Stimulated activated naive CD4-positive, alpha-beta T cell treated with Interleukin-2 at 50 U/mL for 16 hours (primary cell): ENCODE measurements around the gene POLE4.

Source experiments
- DNase-seq: peaks from one replicate; lab custom pipeline; 2025; lab: John Stamatoyannopoulos, UW

POLE4 gene

GRCh38 chr2:74991977-74992376 is 33.5 kb downstream of the POLE4 start:
- DNase-seq, result no peak

DNA sequence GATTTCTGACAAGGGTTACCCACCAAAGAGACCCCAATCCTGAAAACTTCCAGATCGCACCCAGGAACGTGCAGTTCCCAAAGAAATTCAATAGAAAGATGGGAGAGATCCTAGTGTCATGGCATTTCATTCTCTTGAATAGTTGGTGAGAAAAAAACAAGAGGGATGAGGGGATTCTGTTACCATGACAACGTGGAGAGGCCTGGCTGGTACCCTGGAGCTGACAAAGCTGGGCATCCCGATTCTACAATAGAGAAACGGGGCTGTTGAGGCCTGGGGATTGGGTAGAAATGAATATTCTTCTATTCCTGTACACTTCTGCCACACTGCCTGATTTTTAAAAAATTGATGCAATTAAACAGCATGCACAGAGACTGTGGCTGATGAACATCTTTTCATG is 41.0 kb downstream of the POLE4 start:
- no peak for DNase-seq

- no peak for DNase-seq
Observed at GRCh38 chr2:75002007-75002406, 43.6 kb downstream of the POLE4 start.

DNA sequence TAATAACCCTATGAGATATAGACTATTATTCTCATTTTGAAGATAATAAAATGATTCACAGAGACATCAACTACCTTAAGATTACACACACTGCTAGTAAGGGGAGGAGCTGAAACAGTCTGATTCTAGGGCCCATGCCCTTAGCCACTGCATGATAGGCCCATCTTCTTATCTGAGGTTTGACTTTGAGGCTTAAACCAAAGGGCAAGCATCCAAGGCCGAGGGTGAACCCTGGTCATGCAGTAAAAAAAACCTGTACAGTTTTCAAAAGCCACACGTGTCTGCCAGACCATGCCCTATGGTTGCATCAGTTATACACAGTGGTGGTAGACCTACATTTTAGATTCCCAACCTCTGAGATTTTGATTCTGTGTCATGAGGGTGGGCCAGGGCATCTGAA is 44.8 kb downstream of the POLE4 start:
- no peak for DNase-seq

- DNase-seq, result no peak
Observed at GRCh38 chr2:75003773-75004172, 45.3 kb downstream of the POLE4 start.

DNA sequence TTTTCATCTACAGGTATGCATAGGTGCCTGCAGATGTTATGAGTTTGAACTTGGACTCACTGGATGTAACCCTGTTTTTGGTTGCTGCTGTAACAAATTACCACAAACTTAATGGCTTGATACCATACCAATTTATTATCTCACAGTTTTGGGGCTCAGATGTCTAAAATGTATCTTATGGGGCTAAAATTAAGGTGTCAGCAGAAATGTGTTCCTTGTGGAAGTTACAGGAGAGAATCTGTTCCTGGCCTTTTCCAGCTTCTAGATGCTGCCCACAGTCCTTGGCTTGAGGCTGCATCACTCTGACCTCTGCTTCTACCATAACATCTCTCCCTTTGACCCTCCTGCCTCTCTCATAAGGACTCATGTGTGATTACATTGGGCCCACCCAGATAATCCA is 47.6 kb downstream of the POLE4 start:
- DNase-seq, result no peak

DNA sequence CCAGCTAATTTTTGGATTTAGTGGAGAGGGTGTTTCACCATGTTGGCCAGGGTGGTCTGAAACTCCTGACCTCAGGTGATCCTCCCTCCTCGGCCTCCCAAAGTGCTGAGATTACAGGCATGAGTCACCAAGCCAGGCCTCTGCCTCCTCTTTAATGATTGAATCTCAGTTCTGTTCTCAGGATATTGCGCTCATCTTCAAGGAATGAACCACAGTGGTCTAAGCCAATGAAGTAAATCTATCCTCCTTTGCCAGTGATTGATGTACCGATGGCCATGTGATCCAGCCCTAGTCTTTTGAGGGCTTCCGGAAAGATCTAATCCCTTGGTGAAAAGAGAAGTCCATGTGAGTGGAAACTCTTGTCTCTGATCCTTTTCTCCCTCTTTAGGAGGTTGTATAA is 48.6 kb downstream of the POLE4 start:
- DNase-seq, result no peak

DNA sequence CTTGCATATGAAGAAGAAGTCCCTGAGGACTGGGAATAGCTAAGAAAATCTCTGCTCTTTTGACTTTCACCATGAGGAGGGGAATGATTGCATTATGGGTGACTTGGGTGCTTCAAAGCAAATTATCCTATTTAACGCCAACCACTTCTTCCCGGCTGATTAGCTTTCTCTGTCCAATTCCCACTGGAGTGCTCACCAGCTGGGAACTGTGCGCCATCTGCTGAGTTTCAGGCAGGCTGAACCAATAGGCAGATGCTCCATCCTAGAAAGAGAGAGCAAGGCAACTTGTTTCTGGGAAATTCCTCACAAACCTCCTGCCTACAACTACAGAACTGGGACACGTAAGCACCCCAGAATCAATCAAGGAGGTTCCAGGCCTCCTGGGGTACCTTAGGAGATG is 49.4 kb downstream of the POLE4 start:
- DNase-seq, result no peak

DNA sequence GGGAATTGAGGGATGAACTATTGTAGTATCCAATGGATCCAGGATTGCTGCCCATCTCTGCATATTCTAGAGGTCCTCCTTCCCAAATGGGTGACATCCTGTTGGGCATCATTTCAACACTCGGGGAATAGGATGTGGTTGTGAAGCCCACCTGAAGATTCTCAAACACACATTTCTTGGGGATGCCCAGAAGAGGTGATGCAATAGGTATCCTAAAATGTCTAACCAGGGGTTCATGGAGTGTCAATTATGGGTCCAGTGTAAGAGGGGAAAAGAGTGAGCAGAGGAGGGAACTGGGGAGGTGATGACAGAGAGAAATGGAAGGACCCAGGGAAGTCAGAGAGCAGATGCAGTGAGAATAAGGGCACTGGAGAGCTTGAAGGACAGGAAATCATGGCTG is 52.1 kb downstream of the POLE4 start:
- DNase-seq, result no peak

DNA sequence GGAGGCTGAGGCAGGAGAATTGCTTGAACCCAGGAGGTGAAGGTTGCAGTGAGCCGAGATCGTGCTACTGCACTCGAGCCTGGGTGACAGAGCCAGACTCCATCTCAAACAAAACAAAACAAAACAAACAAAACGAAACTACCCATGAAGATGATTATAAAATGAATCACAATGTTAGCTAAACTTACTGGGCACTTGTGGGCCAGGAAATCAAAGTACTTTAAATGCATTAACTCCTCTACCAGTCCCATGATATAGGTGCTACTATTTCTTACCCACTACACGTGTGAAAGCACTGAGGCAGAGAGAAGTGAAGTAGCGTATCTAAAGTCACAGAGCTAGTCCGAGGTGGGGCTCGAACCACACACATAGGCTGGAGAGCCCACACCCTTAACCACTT is 53.6 kb downstream of the POLE4 start:
- DNase-seq, result no peak

DNA sequence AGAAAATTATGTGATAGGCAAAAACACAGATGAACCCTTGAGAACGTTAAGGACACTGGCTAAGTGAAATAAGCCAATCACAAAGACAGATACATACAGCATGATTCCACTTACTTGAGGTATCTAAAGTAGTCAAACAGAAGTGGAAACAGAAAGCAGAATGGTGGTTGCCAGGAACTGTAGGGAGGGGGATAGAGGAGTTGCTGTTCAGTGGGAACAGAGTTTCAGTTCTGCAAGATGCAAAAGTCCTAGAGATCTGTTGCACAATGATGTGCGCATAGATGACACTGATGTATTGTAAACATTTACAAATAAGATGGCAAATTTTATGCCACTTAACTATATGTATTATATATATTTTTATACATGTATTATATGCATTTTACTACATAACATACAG is 59.7 kb downstream of the POLE4 start:
- DNase-seq, result no peak
